Fibroblast of the conjunctiva (primary cell): ENCODE results near the gene ABHD17C.

Source experiments
- DNase-seq: peaks from one replicate; pipeline ENCODE4 v3.0.0-alpha.2; 2010; ENCODE audit warnings: low read depth

Gene ABHD17C

GRCh38 chr15:80689716-80690115 lies 5.4 kb upstream of the ABHD17C start:
- no peak for DNase-seq

DNA sequence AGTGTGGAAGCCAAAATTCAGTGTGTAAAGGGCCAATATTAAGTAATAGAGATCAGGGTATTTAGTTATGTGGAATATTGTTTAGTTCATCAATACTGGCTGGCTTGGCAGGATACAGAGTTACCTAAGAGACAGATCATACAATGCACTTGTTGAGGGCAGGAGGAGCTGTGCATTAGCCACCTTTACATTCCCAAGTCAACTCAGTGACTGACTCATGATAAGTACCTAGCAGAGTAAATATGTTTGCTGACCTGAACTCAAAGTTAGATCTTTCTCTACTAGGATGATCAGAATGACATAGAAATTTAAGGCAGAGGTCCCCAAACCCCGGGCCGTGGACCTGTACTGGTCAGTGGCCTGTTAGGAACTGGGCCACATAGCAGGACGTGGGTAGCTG lies 3.5 kb upstream of the ABHD17C start:
- DNase-seq = no peak

DNA sequence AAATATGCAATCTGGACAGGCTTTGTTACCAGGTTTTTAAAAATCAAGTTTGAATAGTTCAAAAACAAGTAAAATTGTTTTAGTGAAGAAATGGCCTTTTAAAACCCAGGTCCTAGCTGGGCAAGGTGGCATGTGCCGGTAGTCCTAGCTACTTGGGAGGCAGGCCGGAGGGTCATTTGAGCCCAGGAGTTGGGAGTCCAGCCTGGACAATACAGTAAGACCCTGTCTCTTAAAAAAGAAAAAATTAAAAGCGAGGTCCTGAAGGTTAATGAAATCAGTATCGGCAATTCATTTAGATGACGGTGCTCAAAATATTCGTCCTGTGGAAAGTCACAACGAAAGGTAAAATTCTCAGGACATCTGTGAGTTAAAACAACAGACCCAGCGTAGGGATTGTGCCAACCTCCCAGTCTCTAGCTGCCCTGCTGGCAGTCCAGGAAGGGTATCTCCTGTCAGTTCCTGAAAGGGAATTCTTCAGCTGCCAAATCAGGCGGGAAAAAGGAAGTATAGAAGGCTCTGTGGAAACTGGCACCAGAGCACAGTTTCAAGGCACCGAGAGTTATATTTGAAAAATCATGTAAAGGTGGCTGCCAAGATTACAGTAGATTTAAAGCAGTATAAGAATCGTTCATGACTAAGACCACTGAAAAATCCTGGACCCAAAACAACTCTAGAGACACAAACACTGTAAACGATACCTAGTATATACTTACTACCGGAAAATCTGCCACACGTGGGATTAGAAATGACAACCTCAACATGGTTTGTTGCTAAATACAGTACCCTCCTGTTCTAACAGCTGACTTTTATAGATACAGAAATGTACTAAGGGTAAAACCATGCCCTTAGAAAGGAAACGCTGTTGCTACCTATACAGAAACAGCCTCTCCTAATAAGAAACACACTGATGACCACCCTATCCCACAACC lies 1.2 kb upstream of the ABHD17C start:
- no peak for DNase-seq

GRCh38 chr15:80694611-80695098 lies 455 bp upstream of the ABHD17C start:
- DNase-seq = no peak

GRCh38 chr15:80695911-80696661 lies 976 bp downstream of the ABHD17C start:
- no peak for DNase-seq

- no peak for DNase-seq
Observed at GRCh38 chr15:80697075-80697685, 2.1 kb downstream of the ABHD17C start.

DNA sequence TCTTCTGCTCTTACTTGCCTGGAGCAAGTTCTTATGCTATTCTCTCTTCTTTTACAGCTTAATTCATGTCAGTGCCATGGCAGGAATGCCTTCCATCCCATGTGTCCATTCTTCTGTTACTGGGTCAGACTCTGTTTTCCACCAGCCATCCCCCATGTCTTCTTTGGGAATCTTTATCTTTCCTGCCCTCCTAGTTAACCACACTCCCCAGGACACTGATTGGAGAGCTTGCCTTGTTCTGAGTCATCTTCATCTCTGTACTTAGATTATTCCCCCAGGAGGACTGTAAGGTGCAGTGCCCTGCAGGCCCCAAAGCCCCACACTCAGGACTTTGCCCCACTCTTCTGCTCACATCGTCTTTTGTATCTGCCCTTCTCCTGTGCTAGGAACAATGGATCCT lies 3.6 kb downstream of the ABHD17C start:
- DNase-seq = no peak

DNA sequence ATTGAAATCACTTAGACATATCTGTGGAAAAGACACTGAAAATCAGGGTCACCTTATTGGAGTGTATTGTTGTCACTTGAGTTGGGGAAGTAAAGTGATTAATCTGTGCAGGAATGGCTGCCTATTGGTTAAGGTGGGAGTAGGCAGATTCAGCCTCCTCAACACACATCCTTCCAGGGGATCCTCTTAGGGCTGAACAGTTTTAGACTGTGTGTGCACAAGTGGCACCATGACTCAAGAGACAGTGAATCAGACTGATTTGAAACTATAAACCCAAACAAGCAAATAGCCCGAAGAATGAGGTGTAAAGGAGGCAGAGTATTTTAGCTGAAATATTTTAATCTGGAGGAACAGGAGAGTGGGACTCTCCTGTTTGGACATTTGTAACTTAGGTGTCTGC lies 4.9 kb downstream of the ABHD17C start:
- DNase-seq = no peak

DNA sequence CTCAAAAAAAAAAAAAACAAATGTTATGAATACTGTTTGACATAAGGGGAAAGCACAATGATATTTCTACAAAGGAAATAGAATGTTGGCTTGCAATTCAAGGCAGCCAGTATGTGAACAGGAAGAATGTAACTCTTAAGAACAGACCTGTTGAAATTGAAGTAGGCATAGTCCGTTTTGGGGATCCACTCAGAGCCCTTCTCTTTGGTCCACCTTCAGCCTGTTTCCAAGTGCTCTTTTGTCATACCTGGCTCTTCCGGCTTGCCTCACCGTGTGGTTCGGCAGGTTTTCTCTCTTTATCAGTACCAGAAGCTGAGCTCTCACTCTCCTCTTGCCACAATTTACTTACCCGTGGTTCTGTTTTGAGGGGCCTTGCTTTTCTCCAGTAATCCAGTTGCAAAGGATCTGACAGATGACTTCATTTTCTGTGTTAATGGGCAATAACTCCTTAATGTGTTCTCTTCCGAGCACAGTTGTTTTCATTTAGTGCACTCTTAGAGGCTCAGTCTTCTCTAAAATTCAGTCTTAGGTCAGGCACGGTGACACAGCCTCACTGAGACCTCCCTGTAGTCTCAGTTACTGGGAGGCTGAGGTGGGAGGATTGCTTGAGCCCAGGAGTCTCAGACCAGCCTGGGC lies 6.7 kb downstream of the ABHD17C start:
- DNase-seq = no peak

DNA sequence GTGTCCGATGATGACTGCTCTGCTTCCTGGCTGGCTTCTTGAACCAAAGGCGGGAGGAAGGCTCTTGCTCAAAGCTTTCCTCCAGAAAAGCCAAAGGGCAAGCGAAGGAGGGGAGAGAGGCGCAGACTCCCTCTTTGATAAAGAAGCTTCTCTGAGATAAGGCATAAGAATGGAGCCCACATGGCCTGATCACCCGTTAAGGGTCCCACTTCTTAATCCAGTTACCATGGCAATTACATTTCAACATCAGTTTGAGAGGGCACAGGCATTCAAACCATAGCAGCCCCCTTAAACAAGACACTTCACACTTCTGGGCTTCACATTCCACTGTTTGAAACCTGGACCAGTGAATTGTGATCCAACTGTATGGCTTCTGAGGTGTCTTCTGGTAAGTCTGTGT lies 8.0 kb downstream of the ABHD17C start:
- no peak for DNase-seq

GRCh38 chr15:80703965-80704364 lies 8.9 kb downstream of the ABHD17C start:
- no peak for DNase-seq

GRCh38 chr15:80706161-80706560 lies 11.1 kb downstream of the ABHD17C start:
- DNase-seq = no peak

- DNase-seq = no peak
Observed at GRCh38 chr15:80709542-80709941, 14.4 kb downstream of the ABHD17C start.

DNA sequence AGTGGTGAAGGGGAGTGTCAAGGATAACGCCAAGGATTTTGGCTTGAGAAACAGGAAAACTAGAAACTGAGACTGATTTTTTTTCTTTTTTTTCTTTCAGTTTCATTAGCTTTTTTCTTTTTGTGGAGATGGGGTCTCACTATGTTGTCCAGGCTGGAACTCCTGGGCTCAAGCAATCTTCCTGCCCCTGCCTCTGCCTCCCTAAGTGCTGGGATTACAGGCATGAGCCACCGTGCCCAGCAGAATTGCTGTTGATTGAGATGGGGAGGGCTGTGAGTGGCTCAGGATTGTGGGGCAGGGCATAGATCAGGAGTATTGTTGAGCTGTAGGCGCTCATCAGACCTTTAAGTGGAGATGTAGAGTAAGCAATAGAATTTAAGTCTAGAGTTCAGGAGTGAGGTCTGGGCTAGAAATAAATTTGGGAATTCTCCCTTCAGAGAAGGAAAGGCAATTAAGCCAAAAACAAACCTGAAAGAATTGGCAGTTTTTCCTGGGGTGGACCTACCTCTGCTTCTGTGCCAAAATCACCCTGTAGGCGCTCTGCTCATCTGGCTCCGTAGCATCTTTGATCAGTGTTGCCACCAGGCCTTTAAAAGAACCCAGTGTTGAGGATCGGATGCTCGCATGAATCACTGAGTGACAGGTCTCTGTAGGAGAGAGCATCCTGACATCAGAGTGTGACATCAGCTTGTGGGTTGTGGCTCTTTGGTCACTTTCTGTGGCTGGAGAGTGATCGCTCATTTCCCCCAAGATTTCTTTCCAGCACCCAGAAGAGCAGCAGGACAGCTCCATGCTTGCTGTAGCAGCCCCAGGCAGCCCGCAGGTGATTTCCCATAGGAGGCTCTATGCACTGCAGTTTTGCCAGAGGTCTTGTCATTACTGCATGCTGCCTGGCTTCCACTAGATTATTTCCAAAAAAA lies 15.8 kb downstream of the ABHD17C start:
- DNase-seq = no peak

DNA sequence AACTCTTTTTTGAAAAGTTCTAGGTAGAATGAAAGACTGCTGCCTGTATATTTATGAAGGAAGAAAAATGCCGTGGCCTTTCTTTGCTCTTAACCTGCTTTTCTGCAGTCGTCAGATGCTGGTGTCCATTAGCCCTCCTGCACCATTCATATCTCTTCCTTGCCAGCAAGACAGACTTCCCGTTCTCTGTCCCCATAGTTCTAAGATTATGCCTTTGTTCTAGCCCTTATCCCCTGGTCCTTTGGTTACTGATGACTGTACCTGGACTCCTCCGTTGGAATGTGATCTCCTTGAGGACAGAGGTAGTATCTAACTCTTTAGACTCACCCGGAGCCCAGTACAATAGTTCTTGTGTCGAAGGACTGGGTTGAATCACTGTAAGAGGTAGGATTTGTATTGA lies 16.8 kb downstream of the ABHD17C start:
- no peak for DNase-seq

DNA sequence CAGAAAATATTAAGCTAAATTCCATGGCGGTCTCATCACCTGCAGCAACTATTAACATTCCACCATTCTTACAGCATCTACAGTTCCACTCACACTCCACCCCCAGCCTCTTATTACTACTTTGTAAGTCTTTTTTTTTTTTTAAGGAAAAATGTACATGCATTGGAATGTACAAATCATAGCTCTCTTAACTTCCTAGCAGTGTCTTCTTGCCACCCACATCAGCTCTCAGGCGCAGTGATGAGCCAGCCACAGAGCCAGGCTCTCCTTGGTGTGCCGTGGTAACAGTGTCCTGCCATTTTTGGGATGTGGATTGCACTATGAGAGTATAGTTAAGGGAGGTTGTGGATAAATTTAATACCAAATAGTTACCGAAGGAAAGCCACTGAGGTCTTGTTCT lies 17.8 kb downstream of the ABHD17C start:
- no peak for DNase-seq

- no peak for DNase-seq
Observed at GRCh38 chr15:80721476-80721875, 26.4 kb downstream of the ABHD17C start.

DNA sequence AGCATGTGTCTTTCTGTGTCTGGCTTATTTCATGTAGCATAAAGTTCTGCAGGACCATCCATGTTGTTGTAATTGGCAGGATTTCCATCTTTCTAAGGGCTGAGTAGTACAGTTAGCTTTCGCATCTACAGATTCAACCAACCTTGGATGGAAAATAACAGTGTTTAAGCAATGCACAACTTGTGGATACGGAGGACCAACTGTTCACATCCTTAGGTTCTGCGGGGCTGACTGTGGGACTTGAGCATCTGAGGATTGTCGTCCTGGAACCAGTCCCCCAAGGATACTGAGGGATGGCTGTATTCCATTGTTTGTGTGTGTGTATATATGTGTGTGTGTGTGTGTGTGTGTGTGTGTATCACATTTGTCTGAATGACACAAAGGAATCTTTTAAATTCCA lies 27.7 kb downstream of the ABHD17C start:
- DNase-seq = no peak

GRCh38 chr15:80727196-80727595 lies 32.1 kb downstream of the ABHD17C start:
- no peak for DNase-seq

DNA sequence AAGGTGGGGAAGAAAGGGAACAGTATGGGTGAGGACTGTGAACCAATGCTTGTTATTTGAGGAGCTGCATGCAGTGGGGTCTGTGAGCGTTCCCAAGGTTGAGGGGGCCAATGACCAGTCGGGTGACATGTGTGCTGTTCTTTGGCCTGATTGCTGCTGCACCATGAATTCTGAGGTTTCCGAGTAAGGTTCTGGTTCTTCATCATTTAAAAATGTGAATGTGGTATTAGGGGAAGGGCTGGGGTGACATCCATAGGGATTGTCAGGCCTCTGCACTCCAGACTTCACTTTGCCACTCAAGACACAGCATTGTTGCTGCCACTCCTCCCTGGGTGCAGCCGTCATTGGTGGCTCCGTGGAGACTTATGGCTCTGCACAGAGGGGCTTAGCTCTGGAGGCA lies 32.5 kb downstream of the ABHD17C start:
- no peak for DNase-seq

GRCh38 chr15:80730387-80730786 lies 35.3 kb downstream of the ABHD17C start:
- no peak for DNase-seq
